Skeletal muscle tissue (tissue), 4 donors: ENCODE measurements around the gene PARS2. TPM values are rescaled to one million over a fixed set of nuclear protein-coding genes. Genes with fewer than 3 reads are reported as not detected.
A peak's percentile ranks its signal among the peaks of the same experiment; 100 is the strongest.

Source experiments
- H3K27ac ChIP-seq: one replicate; pipeline ENCODE4 v1.7.0; 2013; ENCODE audit warnings: mild to moderate bottlenecking, low read depth, low read length, inconsistent platforms
- H3K27me3 ChIP-seq, 3 donors: one replicate each; pipeline ENCODE4 v1.7.0; 2013; ENCODE audit warnings: low read length in 3 of 3; ENCODE audit not compliant: control insufficient read depth in 3 of 3, insufficient read depth in 3 of 3
- H3K36me3 ChIP-seq, 3 donors: one replicate each; pipeline ENCODE4 v1.7.0; 2013; ENCODE audit warnings: low read length in 3 of 3; ENCODE audit not compliant: control insufficient read depth in 3 of 3, insufficient read depth in 3 of 3
- H3K4me1 ChIP-seq, 3 donors: one replicate each; pipeline ENCODE4 v1.7.0; 2013; ENCODE audit warnings: low read length in 3 of 3, mild to moderate bottlenecking in 3 of 3; ENCODE audit not compliant: control insufficient read depth in 3 of 3, insufficient read depth in 3 of 3
- H3K4me3 ChIP-seq, 3 donors: one replicate each; pipeline ENCODE4 v1.7.0; 2013; ENCODE audit warnings: low read length in 3 of 3
- H3K9ac ChIP-seq, 3 donors: one replicate each; pipeline ENCODE4 v1.7.0; 2013; ENCODE audit warnings: low read length in 3 of 3, mild to moderate bottlenecking in 3 of 3, moderate library complexity in 2 of 3, low read depth in 1 of 3
- H3K9me3 ChIP-seq, 3 donors: one replicate each; pipeline ENCODE4 v1.7.0; 2013; ENCODE audit warnings: low read length in 3 of 3; ENCODE audit not compliant: control insufficient read depth in 3 of 3
- total RNA-seq: library from RNA; depleted of rRNA; stranded (reverse); fragments of >200 nt; gene quantifications from one replicate; pipeline ENCODE4 v1.2.3, GENCODE V29; 2014
- donor health status: Osteomylitis.

The PARS2 gene
- 5.2 TPM for total RNA-seq

GRCh38 chr1:54764133-54764921, at the start of gene PARS2:
TSS of gene PARS2 (minus strand) at chr1:54764523. CDS start at chr1:54759161, 5,362 bp downstream.
- no peaks in the 10 kb centered on the region for H3K27me3 ChIP-seq

GRCh38 chr1:54814126-54814498, 49.8 kb upstream of the PARS2 start:
- no peak overlapping the region for H3K4me3 ChIP-seq
- peaks cover 0 to 3% (median 0%) of the 10 kb centered on the region in 3 donors for H3K4me1 ChIP-seq
- no peak overlapping the region for H3K27ac ChIP-seq
- H3K9me3 ChIP-seq = no peaks in the 10 kb centered on the region
- no peak overlapping the region for H3K9ac ChIP-seq
- H3K27me3 ChIP-seq = peaks cover 0 to 4% (median 0%) of the 10 kb centered on the region in 3 donors
- H3K36me3 ChIP-seq = no peaks in the 10 kb centered on the region

More at GRCh38 chr1:54764133-54764921, at the start of gene PARS2:
- peaks cover 0 to 3% (median 0%) of the 10 kb centered on the region in 3 donors for H3K36me3 ChIP-seq
- H3K27ac ChIP-seq = peak within 1 kb of the TSS; percentile 45
- H3K4me1 ChIP-seq = peaks cover 4 to 9% (median 8%) of the 10 kb centered on the region in 3 donors
- no peaks in the 10 kb centered on the region for H3K9me3 ChIP-seq
- H3K4me3 ChIP-seq = peak within 1 kb of the TSS; percentile 92 to 98 (median 98)
- H3K9ac ChIP-seq = peak within 1 kb of the TSS; percentile 85 to 93 (median 92)

GRCh38 chr1:54813485-54814125, 49.3 kb upstream of the PARS2 start:
- H3K9ac ChIP-seq = no peak overlapping the region
- H3K4me1 ChIP-seq = peaks cover 0 to 3% (median 0%) of the 10 kb centered on the region in 3 donors
- no peak overlapping the region for H3K27ac ChIP-seq
- peaks cover 0 to 4% (median 0%) of the 10 kb centered on the region in 3 donors for H3K27me3 ChIP-seq
- no peaks in the 10 kb centered on the region for H3K9me3 ChIP-seq
- no peak overlapping the region for H3K4me3 ChIP-seq
- no peaks in the 10 kb centered on the region for H3K36me3 ChIP-seq

- Histone ChIP-seq H3K4me3 (no peak overlapping the region), H3K36me3 (no peaks in the 10 kb centered on the region), H3K4me1 (peaks cover 0 to 3% (median 0%) of the 10 kb centered on the region in 3 donors), H3K9me3 (no peaks in the 10 kb centered on the region), H3K9ac (no peak overlapping the region), H3K27ac (no peak overlapping the region), H3K27me3 (peaks cover 0 to 4% (median 0%) of the 10 kb centered on the region in 3 donors)
Measured at GRCh38 chr1:54812801-54813484, 48.6 kb upstream of the PARS2 start.

GRCh38 chr1:54811739-54812655, 47.7 kb upstream of the PARS2 start:
- H3K4me1 ChIP-seq = peaks cover 0 to 3% (median 0%) of the 10 kb centered on the region in 3 donors
- no peak overlapping the region for H3K9ac ChIP-seq
- no peak overlapping the region for H3K27ac ChIP-seq
- H3K9me3 ChIP-seq = no peaks in the 10 kb centered on the region
- H3K27me3 ChIP-seq = peaks cover 0 to 4% (median 0%) of the 10 kb centered on the region in 3 donors
- H3K36me3 ChIP-seq = no peaks in the 10 kb centered on the region
- H3K4me3 ChIP-seq = no peak overlapping the region

- Histone ChIP-seq H3K4me3 (no peak overlapping the region), H3K27ac (no peak overlapping the region), H3K36me3 (no peaks in the 10 kb centered on the region), H3K9me3 (no peaks in the 10 kb centered on the region), H3K9ac (no peak overlapping the region), H3K27me3 (peaks cover 0 to 4% (median 0%) of the 10 kb centered on the region in 3 donors), H3K4me1 (peaks cover 0 to 3% (median 0%) of the 10 kb centered on the region in 3 donors)
Measured at GRCh38 chr1:54811066-54811465, 46.7 kb upstream of the PARS2 start.

- no peak overlapping the region for H3K27ac ChIP-seq
- no peak overlapping the region for H3K4me3 ChIP-seq
- H3K9ac ChIP-seq = peak overlapping the region in 1 of 3 donors; percentile 25
Measured at GRCh38 chr1:54810153-54810942, 46.0 kb upstream of the PARS2 start.

GRCh38 chr1:54809496-54810074, 45.3 kb upstream of the PARS2 start:
- H3K4me3 ChIP-seq = no peak overlapping the region
- H3K27me3 ChIP-seq = peaks cover 0 to 4% (median 0%) of the 10 kb centered on the region in 3 donors
- H3K36me3 ChIP-seq = no peaks in the 10 kb centered on the region
- H3K4me1 ChIP-seq = peaks cover 0 to 3% (median 0%) of the 10 kb centered on the region in 3 donors
- no peak overlapping the region for H3K27ac ChIP-seq
- H3K9me3 ChIP-seq = no peaks in the 10 kb centered on the region
- no peak overlapping the region for H3K9ac ChIP-seq

More at GRCh38 chr1:54810153-54810942, 46.0 kb upstream of the PARS2 start:
- peaks cover 0 to 3% (median 0%) of the 10 kb centered on the region in 3 donors for H3K4me1 ChIP-seq
- H3K36me3 ChIP-seq = no peaks in the 10 kb centered on the region
- no peaks in the 10 kb centered on the region for H3K9me3 ChIP-seq
- peaks cover 0 to 4% (median 0%) of the 10 kb centered on the region in 3 donors for H3K27me3 ChIP-seq
